HG03565 (cell line): Measurements from ENCODE around the gene PUDP.
"Not testable (repeated sequence)": the region's sequence is repeated elsewhere in the genome, so short reads cannot be mapped to it uniquely, and the experiment has no call there.

Experiments used
- ATAC-seq: cut with Tn5 transposase; IDR thresholded peaks from one replicate; pipeline ENCODE4 v1.9.1; 2021; ENCODE audit warnings: mild to moderate bottlenecking, moderate library complexity; ENCODE audit not compliant: unreplicated experiment

The PUDP gene

GRCh38 chrX:7045238-7045955 is 102.6 kb downstream of the PUDP start:
- no peak for ATAC-seq

- not testable (repeated sequence) for ATAC-seq
Measured at GRCh38 chrX:7043796-7044433, 104.0 kb downstream of the PUDP start.

- no peak for ATAC-seq
Measured at GRCh38 chrX:7028246-7028645, 119.7 kb downstream of the PUDP start.

- no peak for ATAC-seq
Measured at GRCh38 chrX:7027071-7027470, 120.9 kb downstream of the PUDP start.

- ATAC-seq, result not testable (repeated sequence)
Measured at GRCh38 chrX:7026365-7026764, 121.6 kb downstream of the PUDP start.

GRCh38 chrX:7025471-7025870 is 122.5 kb downstream of the PUDP start:
- ATAC-seq, result no peak

- ATAC-seq, result no peak
Measured at GRCh38 chrX:7024850-7025249, 123.1 kb downstream of the PUDP start.

- not testable (repeated sequence) for ATAC-seq
Measured at GRCh38 chrX:7022996-7023395, 125.0 kb downstream of the PUDP start.

GRCh38 chrX:7021991-7022390 is 126.0 kb downstream of the PUDP start:
- ATAC-seq, result no peak

GRCh38 chrX:7019555-7019954 is 128.4 kb downstream of the PUDP start:
- no peak for ATAC-seq

GRCh38 chrX:7012262-7012834 is 135.6 kb downstream of the PUDP start:
- not testable (repeated sequence) for ATAC-seq

- not testable (repeated sequence) for ATAC-seq
Measured at GRCh38 chrX:7010897-7011296, 137.1 kb downstream of the PUDP start.

- ATAC-seq, result not testable (repeated sequence)
Measured at GRCh38 chrX:7007328-7007727, 140.6 kb downstream of the PUDP start.
